ENCODE measurements around the gene TENM3.

TENM3 gene

DNA sequence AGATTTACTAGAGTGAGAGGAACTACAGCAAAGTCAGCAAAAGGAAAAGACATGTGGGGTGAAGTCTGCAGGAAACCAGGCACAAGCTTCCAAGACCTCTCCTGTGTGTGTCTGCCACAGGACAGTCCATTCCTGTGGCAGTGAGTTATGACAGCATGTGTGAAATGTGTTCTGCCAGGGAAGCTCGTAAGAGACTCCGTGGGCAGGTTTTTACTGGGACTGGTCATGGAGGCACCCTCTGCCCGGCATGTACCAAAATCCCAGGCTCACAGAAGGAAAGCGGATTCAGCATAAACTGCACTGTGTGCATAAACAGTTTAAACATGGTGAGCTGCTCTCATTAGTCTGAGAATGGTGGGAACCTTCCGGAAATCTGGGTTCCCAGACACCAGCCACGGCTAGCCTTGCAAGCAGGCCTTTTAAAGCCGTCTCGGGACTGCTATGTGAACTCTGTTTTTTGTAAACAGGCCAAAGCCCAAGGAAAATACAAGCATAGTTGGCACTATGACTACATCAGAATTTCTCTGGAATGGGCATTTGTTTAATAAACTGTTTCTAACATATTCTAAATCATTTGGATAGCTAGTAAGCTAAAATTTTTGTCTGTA is 288.5 kb downstream of the TENM3 start:
- DNase-seq = no peak

DNA sequence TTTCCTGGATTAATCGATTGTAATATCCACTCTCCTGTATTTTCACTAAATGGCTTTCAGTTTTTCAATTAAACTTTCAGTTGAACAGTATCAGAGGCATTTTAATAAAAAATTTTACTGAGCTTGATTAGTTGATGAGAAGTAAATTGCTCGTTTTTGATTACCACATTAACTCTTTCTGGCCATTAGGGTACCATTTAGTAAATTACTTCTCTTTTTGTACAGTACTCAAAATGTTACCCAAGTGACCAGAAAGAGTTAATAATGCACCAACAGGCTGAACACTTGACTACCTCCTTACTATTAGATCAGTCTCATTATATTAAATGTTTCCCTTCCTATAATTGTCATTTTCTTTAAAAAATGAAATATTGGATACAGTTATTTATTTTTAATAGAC is 289.2 kb downstream of the TENM3 start:
- no peak for DNase-seq

DNA sequence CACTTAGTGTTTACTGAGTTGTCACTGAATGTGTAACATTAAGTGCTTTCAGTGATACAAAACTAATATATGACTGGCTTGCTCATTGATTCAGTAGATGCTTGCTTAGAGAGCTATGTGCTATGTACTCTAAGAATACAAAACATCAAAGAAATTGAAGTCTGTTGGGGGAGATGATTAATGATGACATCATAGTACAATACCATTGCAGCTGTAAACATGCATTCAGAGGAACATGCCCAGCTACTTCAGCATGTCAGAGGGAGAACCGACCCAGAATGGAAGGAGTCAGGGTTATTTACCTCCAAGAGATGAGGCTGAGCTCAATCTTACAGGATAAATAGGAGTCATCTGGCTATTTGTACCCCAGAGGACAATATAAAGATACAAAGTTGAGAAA is 290.8 kb downstream of the TENM3 start:
- DNase-seq = no peak

DNA sequence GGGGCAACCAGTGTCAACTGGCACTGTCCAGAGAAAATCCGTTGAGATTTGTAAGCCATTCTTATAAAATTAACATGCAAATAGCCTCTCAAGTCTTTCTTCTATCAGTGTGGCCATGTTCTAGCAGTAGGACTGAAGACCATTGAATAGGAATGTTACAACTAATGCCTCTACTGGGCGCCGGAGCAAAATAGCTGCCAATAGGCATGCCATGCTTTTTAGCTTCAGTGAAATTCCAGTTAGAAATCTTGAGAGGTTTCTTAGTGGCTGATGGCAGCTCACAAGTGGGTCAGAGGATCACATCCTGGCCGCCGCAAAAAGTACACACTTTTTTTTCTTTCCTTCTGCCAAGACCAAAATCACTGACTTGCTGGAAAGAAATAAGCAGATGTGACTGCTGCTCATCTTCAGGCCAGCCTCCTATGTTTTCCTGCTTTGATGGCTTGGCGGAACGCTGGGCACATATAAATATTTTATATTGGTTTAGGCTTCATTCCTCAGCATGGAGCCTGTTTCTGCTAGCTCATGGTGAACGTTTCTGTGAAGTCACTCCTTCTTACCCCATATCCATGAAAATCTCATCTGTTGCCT is 293.1 kb downstream of the TENM3 start:
- no peak for DNase-seq

DNA sequence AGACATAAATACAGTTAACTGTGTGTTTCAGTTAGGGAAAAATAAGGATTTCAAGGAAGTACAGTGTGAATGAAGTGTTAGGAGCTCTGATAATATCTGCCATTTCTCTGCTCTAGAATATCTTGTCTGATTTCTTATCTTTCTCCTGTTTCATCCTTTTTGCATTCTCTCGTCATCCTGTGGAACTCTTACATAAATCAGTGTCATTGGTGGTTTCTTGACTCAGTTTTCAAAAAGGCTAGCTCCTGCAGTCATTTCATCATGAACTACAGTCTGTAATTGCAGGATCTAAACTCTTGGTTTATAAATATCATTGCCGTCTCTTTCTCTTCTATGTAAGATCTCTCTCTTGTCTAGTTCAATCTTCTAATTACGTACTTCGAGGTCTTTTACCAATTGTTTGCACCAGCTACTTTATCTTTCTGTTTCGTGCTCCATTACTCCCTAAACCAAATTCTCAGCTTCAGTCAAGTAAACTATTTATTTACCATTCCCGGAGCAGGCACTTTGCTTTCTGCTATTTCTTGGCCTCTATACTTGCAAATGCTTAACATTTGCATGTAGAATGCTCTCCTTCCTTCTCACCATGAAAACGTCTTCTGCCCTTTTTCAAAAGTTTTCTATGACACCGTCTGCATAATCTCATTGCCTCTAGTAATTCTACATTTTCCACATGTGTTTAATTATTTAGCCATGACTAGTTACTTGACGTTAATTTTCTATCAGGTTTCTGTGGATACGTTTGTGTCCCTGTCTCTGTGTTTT is 294.0 kb downstream of the TENM3 start:
- DNase-seq = no peak

DNA sequence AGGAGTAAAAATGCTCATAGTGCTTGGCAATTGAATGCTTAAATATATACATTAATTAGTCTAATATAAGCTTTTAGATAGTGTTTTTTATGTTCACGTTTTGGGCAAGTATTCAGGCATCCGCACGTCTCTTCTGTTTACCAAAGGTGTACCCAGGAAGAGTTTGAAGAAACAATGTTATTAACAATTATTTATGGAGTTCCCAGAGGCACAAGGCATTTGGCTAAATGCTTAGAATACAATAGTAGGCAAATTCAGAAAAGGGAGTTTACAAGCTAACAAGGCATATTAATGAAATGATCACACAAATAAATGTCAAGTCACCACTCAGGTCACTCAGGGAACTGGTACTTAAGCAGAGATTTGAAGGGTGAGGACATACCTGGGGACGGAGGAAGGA is 294.8 kb downstream of the TENM3 start:
- no peak for DNase-seq

DNA sequence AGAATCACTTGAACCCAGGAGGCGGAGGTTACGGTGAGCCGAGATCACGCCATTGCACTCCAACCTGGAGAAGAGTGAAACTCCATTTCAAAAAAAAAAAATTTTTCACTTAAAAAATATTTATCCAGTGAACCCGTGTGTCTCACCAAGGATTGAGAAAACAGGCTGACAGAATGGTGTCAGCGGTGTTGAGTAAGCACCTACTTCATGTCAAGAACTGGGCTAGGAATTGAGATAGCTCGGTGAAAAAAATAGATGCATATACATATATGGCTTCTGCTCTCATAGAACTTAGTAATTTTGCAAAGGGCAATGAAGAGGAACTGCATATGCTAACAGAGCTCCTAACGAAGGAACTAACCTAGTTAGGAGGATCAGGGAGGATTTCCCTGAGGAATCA is 297.3 kb downstream of the TENM3 start:
- DNase-seq = no peak

DNA sequence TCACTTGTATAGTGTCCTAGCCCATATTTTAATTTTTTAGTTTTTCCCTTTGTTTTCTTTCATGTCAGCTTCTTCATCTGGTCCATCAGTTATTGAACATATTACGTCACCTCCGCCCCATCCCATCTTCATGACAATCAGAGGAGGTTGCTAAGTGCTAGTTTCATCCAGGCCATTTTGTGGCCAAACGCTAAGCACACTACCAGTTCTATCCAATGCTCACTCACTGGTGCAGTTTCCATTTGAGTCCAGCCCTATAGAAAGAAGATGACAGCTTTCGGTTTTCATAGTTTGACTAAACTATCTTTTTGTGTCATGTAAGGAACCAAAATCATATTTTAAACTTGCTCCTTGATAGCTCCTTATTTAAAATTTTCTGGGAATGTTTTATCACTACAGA is 304.2 kb downstream of the TENM3 start:
- DNase-seq = no peak

DNA sequence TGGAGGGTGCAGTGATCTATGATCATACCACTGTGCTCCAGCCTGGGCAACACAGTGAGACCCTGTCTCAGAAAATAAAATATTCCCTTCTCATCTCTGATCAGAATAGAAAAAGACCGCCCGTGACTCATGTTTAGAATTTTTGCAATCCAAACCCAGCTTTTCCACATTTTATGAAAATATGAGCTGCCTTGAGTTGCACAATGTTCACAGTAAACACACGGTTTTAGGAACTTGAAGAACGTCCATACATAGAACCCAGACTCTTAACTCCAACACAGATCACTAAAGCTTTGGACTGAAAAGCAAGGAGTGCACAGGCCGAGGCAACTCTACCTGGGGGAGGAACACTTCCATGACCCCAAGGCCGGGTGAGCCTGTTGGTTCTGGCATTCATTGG is 305.0 kb downstream of the TENM3 start:
- DNase-seq = no peak

DNA sequence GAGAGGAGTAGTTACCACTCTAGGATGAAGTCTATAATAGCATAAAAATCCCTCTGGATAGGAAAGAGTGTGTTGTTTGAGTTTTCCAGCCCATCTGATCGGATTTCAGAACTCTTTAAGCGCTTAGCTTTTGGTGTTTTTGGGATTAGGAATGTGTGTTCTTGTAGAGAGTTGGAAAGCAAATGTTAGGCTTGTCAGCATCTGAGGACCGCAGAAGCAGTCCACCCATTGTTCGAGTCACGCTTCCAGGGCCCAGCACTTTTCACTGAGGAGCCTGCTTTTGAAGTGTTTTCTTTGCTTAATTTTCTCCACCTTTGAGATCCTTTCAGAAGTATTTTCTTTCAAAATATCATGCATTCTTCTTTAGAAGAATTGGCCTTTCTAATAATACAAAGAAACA is 306.2 kb downstream of the TENM3 start:
- no peak for DNase-seq

DNA sequence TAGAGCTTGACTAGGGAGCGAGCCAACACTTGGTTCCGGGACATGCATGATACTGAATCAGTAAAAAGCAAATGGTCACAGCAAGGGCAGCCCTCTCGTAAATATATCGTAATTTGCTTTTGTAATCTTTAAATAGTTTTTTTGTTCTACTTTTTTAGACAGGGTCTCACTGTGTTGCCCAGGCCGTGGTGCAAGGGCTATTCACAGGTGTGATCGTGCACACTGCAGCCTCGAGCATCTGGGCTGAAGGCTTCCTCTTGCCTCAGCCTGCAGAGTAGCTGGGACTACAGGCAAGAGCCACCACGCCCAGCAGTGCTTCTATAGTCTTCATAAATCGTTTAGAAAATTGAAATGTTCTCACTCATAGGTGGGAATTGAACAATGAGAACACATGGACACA is 309.7 kb downstream of the TENM3 start:
- DNase-seq = no peak

DNA sequence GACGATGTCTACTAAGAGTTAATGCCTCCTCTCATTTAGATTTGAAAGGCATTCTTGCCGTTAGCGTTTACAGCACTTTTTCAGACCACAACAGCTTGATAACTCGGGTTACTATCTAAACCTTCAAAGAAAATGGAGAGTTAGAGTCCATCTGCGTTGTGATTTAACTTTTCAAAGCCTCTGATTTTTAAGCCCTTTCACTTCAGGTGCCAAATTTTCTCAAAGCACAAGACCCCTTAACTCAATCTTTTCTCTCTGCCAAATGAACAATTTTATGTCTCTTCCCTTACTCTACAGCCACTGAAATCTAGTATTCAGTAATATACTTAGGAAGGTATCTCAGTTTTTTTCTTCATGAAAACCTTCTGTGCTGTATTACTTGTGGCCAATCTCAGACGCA is 310.5 kb downstream of the TENM3 start:
- DNase-seq = no peak

DNA sequence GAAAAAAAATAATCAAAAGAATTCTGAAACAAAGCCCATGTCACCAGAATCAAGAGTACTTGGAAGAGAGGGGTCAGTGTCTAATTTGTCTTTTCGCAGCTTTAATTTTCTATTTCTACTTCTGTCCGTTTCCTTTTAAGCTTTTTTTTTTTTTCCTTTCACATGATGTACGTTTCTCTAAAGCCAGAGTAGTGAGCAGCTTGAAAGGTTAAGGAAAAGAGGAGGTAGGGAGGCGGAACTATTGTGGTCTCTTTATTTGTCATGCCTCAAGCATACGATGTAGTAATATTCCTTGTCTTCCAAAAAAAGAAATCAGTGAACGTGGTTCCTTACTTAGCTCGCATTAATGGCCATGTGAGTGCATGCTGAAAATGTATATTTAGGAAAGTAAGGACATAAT is 311.5 kb downstream of the TENM3 start:
- no peak for DNase-seq

DNA sequence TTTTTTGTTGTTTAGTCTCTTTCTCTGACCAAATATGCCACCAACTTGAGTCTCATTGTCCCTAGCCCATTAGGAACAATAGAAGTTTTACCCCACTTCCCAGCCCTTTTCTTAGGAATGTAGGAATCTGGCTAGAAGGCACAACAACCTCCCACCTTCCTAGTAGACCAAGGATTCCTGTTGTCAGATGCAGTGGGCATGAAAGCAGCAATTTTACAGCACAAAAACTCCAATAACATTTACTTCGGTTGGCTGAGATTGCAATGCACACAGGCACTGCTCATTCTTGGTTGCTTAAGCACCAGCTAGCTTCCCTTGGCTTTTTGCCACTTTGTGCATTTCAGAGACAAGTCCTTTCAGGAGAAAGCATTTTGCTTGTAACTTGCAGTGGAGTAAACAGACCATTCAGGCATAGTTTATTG is 312.8 kb downstream of the TENM3 start:
- no peak for DNase-seq

DNA sequence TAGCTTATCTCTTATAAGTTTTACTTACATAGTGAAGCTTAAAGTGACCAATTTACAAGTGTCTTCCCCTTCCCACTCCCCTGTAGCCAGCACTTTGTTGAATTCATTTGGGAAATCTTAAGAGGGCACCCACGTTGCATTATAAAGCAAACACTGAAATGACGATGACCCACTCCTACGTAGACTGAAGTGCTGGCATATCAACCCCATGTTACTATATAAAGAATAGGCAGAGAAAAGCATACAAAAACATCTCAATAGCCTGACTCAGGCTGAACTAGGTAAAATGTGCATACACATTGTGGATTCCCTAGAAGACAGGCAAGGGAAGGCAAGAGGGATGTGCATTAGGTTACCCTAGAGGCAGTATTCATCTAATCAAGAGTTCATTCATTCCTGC is 313.4 kb downstream of the TENM3 start:
- no peak for DNase-seq

DNA sequence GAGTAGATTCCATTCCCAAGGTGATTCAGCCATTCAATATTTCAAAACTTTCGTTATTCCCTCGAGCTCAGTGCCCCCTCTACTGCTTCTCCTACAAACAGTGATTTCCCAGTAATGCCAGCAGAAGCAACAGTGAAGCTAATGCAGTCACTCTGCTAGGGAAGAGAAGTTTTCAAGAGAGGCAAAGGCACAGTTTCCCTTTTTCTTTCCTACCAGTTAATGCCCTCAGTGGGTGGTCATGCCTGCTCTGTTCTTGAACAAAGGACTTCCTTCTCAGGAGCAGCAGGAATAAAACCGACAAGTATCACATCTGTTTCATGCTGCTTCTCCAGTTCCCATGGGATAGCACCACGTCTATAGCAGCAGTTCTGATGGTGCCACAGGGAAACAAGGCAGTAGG is 317.2 kb downstream of the TENM3 start:
- DNase-seq = no peak

DNA sequence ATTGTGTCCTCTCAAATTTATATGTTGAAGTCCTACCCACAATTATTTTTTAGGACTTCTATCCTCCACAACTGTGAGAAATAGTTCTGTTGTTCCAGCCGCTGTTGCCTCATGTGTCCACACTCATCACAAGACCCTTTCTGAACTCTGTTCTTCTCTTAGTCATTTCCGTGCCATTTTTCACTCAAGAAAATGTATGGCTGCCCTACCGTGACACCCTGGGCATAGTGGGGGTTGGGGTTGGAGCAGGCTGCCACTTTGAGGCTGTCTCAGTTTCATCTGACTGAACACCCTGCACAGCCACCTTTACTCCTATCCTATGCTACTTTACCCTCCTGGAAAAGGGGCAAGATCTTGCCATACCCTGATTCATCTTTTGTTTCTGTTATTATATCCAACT is 319.1 kb downstream of the TENM3 start:
- no peak for DNase-seq

DNA sequence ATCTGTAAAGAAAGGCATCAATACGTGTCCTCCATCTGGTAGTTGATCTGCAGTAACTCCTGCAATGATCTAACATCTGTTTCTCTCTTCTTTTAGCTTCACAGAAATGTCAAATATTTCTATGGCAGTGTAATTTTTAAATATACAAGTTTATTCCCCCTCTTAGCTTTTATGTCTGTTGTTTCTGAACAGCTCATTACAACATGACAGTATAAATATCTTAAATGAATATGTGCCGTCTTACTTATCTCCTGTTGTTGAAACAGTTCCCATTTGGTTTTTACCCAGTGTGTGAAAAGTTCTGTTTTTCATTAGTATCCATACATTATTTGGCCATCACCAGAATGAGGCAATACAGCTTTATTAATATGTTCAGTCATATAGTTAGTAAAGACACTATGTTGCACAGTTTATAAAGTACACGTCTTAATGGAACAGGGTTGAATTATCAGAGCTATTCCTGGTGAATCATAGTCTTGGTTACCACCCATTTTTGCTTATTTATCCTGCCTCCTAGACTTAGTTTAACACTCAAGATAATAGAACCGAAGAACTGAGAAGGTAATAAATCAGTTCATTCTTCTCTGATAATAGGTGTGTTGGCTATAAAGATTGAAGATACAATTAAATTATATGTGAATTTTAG is 321.6 kb downstream of the TENM3 start:
- DNase-seq = no peak

DNA sequence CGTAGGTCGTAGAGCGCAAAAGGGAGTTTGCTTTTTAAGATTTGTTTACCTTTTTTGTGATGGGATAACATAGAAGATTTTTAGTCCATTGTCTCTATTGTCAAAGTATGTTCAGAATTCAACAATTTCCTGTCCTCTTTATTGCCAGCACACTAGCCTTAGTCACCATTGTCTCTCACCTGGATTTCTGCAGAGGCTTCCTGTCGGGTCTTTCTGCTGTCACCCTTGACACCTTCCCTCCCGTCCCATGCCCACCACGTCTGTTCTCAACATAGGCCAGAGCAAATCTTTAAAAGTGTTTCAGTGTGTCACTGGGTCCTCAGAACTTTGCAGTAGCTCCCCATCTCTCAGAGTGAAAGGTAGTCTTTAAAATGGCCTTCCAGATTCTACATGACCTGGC is 323.9 kb downstream of the TENM3 start:
- no peak for DNase-seq

DNA sequence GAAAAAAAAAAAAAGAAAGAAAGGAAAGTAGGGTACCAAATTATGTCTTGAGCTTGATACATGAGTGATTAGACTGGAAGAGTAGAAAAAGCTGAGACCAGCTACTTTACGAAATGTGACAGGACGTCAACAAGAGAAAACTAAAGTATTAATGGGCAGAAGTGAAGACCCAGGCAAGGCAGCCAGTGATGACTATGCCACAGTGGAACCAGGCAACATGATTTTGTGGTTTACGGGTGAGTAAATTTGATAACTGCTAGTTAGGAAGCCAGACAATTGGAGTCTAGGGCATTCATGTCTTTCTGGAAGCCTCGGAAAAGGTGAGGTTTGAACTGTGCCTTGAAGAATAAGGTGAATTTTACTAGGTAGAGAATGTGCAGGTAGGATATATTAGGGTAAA is 326.4 kb downstream of the TENM3 start:
- DNase-seq = no peak

DNA sequence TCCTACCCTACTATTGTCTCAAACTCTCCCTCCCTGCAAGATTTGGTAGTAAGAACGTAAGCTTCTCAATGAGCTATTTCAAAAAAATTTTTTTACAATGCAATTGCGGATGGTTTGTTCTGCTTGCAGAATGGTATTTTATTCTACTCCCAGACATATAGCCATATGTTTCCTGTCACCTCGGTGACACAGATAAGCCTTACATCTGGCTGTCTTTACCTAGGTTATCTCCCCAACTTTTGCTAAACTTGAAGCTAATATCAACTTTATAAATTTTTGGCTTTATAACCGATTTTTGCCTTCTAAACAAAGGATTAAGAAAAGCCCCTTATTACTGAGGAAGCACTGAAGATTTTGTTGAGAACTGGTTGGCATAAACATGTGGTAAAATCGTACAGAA is 331.5 kb downstream of the TENM3 start:
- DNase-seq = no peak

DNA sequence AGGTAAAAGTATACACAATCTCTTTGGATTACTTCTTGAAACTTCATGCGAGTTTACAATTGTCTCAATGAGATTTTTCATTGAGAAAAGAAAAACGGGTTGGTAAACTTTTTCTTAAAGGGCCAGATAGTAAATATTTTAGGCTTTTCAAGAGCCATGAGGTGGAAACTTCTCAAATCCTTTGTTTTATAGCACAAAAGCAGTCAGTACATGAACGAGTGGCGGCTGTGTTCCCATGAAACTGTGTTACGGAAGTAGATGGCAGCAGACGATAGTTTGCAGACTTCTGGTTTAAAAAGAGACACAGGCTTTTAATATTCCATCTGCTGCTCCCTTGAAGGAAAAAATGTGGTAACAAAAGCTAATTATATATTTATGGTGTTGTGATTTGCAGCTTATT is 332.0 kb downstream of the TENM3 start:
- no peak for DNase-seq

DNA sequence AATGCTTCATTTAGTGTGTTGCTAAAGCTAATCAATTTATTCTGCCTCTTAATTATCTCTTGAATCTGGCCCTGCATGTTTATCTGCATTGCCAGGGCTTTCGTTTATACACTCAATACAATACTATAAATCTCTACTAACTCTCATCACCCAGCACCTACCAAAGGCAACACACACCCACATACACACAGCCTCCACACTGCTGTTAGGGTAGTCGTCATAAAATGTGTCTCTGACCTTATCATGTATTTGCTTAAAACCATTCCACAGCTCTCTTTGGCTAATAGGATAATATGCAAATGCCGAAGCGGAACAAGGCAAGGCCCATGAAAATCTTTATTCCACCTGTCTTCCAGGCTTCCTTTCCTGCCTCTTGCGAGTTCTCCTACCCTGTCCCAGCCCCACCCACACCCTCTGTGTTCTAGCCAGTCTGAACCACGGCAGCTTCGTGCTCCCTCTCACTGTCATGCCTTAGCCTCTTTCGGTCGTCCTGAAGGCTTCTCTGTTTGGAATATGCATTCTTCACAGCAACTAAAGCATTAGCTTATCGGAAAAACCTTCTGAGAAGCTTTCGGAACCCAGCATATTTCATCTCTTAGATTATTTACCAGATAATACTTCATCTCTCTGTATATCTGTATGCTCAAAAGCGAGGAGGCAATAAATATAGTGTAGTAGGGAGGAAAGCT is 333.5 kb downstream of the TENM3 start:
- DNase-seq = no peak

DNA sequence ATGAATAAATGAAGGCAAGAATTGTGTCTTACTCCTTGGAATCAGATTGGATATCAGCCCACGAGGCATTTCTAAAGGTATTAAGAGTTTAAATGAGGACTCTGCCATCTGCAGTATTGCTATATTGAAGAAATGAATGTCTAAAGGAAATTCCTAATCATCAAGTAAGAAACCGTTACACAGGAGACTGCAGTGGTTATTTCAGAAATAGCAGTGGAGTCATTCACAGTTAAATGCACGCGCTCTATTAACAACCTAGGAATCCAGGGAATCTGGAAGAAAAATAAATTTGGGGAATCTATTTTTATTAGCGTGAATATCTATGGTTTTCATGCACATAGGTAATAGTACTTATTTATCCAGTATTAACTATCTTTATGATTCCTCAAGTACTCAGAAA is 334.2 kb downstream of the TENM3 start:
- DNase-seq = no peak

All from CD4-positive, alpha-beta T cell treated with Interleukin-10 for 1 hour (primary cell).